Body of pancreas (tissue), 4 donors: ENCODE data around the gene SPACA6. TPM values are rescaled to one million over a fixed set of nuclear protein-coding genes. Genes with fewer than 3 reads are reported as not detected.

Source experiments
- ATAC-seq: fragments of 150-250 bp; one replicate; pipeline ENCODE4 v1.9.1; 2016
- DNase-seq, 4 donors: peaks; one replicate each; pipeline ENCODE4 v3.0.0-alpha.2; 2019
- H3K27ac ChIP-seq, 4 donors: fragments of 200-600 bp; sonication (generic); 1 replicate in 3 of 4; 2 replicates in 1 of 4; pipeline versions ENCODE4 v1.5.1 to v1.6.1; 2016 to 2019; ENCODE audit warnings: mild to moderate bottlenecking in 1 of 4, mixed read lengths in 1 of 4, moderate library complexity in 1 of 4
- H3K27me3 ChIP-seq, 2 donors: fragments of 200-600 bp; sonication (generic); one replicate each; pipeline ENCODE4 v1.6.0; 2016; ENCODE audit warnings: mild to moderate bottlenecking in 1 of 2
- H3K36me3 ChIP-seq, 2 donors: fragments of 200-600 bp; sonication (generic); replicated peaks in 1 of 2; 2 replicates each; pipeline ENCODE4 v1.5.1; 2016; ENCODE audit warnings: low read depth in 2 of 2; ENCODE audit not compliant: insufficient read depth in 1 of 2
- H3K4me1 ChIP-seq: fragments of 200-600 bp; sonication (generic); one replicate; pipeline ENCODE4 v1.6.0; 2016
- H3K4me3 ChIP-seq, 2 donors: fragments of 200-600 bp; sonication (generic); 1 replicate in 1 of 2; 2 replicates in 1 of 2; pipeline ENCODE4 v1.5.1; 2016 to 2019
- H3K9me3 ChIP-seq, 3 donors: fragments of 200-600 bp; sonication (generic); 1 replicate in 2 of 3; 2 replicates in 1 of 3; pipeline ENCODE4 v1.5.1; 2016
- CTCF ChIP-seq, 7 experiments: fragments of 450-650 bp in 4 of 7; fragments of 200-600 bp in 3 of 7; sonication (generic) in 3 of 7; IDR thresholded peaks; one replicate each; pipeline ENCODE4 v1.5.1; 2016 to 2019; ENCODE audit warnings: antibody characterized with exemption in 7 of 7
- POLR2A ChIP-seq, 3 donors: fragments of 450-650 bp; IDR thresholded peaks; one replicate each; pipeline ENCODE4 v1.6.1; 2016; ENCODE audit warnings: antibody characterized with exemption in 3 of 3, mild to moderate bottlenecking in 2 of 3
- WGBS, 2 donors: methylation state at CpG; one replicate each; pipeline ENCODE4 v1.1.5; 2017; 5-methylcytosine and 5-hydroxymethylcytosine counted together
- intact Hi-C: fragments of 100-400 bp; cut with DNase I; formaldehyde crosslinking; loops from one replicate; pipeline ENCODE4 v1.15.1; 2023
- total RNA-seq, 2 donors: library from RNA; depleted of rRNA; stranded (reverse); fragments of >200 nt; gene quantifications; one replicate each; pipeline ENCODE4 v1.1.0, GENCODE V29; 2016

SPACA6 gene
- total RNA-seq, 2 donors from 2014 or later: 7.9 to 16.3 TPM

GRCh38 chr19:51713319-51714285, 20.5 kb downstream of the SPACA6 start:
- intact Hi-C loops: no loop called here
- Histone ChIP-seq H3K4me1 (no peaks in the 10 kb centered on the region), H3K27ac (no peak overlapping the region), H3K36me3 (no peaks in the 10 kb centered on the region), H3K27me3 (no peaks in the 10 kb centered on the region), H3K9me3 (no peaks in the 10 kb centered on the region), H3K4me3 (no peak overlapping the region)
- ATAC-seq (no peak), DNase-seq (no peak)
- WGBS, 2 donors: 79 to 94% methylated on average over 38 to 59 of the region's 74 CpGs
- no peak for TF ChIP-seq CTCF (IDR thresholded peaks at IDR 0.05)
- TF ChIP-seq POLR2A (IDR thresholded peaks at IDR 0.05): no peak

GRCh38 chr19:51714848-51715247, 21.7 kb downstream of the SPACA6 start:
- Histone ChIP-seq H3K4me1 (no peaks in the 10 kb centered on the region), H3K36me3 (no peaks in the 10 kb centered on the region), H3K27ac (no peak overlapping the region), H3K9me3 (no peaks in the 10 kb centered on the region), H3K27me3 (no peaks in the 10 kb centered on the region), H3K4me3 (no peak overlapping the region)
- no peak for DNase-seq
- intact Hi-C loops: no loop called here
- TF ChIP-seq CTCF (IDR thresholded peaks at IDR 0.05): no peak
- TF ChIP-seq POLR2A (IDR thresholded peaks at IDR 0.05): no peak
- 52 to 65% methylated on average over 3 of the region's 3 CpGs for WGBS, 2 donors
- ATAC-seq: no peak

- Histone ChIP-seq H3K27me3 (no peaks in the 10 kb centered on the region), H3K9me3 (no peaks in the 10 kb centered on the region), H3K27ac (no peak overlapping the region), H3K4me1 (no peaks in the 10 kb centered on the region), H3K4me3 (no peak overlapping the region), H3K36me3 (no peaks in the 10 kb centered on the region)
- intact Hi-C loops: no loop called here
- TF ChIP-seq POLR2A (IDR thresholded peaks at IDR 0.05) (no peak), CTCF (IDR thresholded peaks at IDR 0.05) (no peak)
- ATAC-seq: no peak
- WGBS, 2 donors: 63 to 67% methylated on average over 3 of the region's 3 CpGs
- DNase-seq: no peak
These were observed 22.7 kb downstream of the SPACA6 start for GRCh38 chr19:51715850-51716249.

- no peaks in the 10 kb centered on the region for H3K27me3 ChIP-seq
- TF ChIP-seq POLR2A (IDR thresholded peaks at IDR 0.05): no peak
- TF ChIP-seq CTCF (IDR thresholded peaks at IDR 0.05): no peak
- DNase-seq (no peak), ATAC-seq (no peak)
- H3K9me3 ChIP-seq: no peaks in the 10 kb centered on the region
- intact Hi-C loops: no loop called here
- no peaks in the 10 kb centered on the region for H3K4me1 ChIP-seq
- H3K27ac ChIP-seq: no peak overlapping the region
- H3K36me3 ChIP-seq: no peaks in the 10 kb centered on the region
- no peak overlapping the region for H3K4me3 ChIP-seq
- 66 to 74% methylated on average over 6 to 9 of the region's 11 CpGs for WGBS, 2 donors
These were observed 23.8 kb downstream of the SPACA6 start for GRCh38 chr19:51716925-51717324.
